Loucy (cell line): Measurements from ENCODE around the gene KRTAP1-5.
"Not testable (repeated sequence)": the region's sequence is repeated elsewhere in the genome, so short reads cannot be mapped to it uniquely, and the experiment has no call there.

Experiments used
- H2AFZ ChIP-seq: fragments of 200-600 bp; sonication (generic); 2 replicates; pipeline ENCODE4 v1.6.0; 2016; ENCODE audit warnings: antibody characterized with exemption, mild to moderate bottlenecking, low read length, moderate library complexity
- H3F3A ChIP-seq: fragments of 200-600 bp; 2 replicates; pipeline ENCODE4 v1.6.0; 2016; ENCODE audit warnings: antibody characterized with exemption, low read depth, mild to moderate bottlenecking
- H3K27me3 ChIP-seq: fragments of 200-600 bp; sonication (generic); 2 replicates; pipeline ENCODE4 v1.6.1; 2014; ENCODE audit warnings: low read length, mild to moderate bottlenecking; ENCODE audit not compliant: insufficient read depth, poor library complexity, severe bottlenecking
- H3K36me3 ChIP-seq: fragments of 200-600 bp; sonication (generic); 2 replicates; pipeline ENCODE4 v1.6.1; 2016; ENCODE audit warnings: low read length; ENCODE audit not compliant: insufficient read depth
- H3K4me1 ChIP-seq: fragments of 200-600 bp; sonication (generic); 2 replicates; pipeline ENCODE4 v1.5.1; 2014; ENCODE audit warnings: low read length, mild to moderate bottlenecking; ENCODE audit not compliant: insufficient read depth, poor library complexity, severe bottlenecking
- H3K4me2 ChIP-seq: fragments of 200-600 bp; sonication (generic); 2 replicates; pipeline ENCODE4 v1.6.0; 2014; ENCODE audit warnings: antibody characterized with exemption, low read length, low read depth, mild to moderate bottlenecking; ENCODE audit not compliant: poor library complexity, severe bottlenecking
- H3K4me3 ChIP-seq: fragments of 200-600 bp; sonication (generic); 2 replicates; pipeline ENCODE4 v1.5.1; 2014; ENCODE audit warnings: low read length, mild to moderate bottlenecking, mixed read lengths; ENCODE audit not compliant: poor library complexity, severe bottlenecking
- H3K79me2 ChIP-seq: fragments of 200-600 bp; sonication (generic); 2 replicates; pipeline ENCODE4 v1.6.1; 2014; ENCODE audit warnings: low read length; ENCODE audit not compliant: insufficient read depth
- H3K9ac ChIP-seq: fragments of 200-600 bp; sonication (generic); 2 replicates; pipeline ENCODE4 v1.6.0; 2014; ENCODE audit warnings: mild to moderate bottlenecking, low read depth, low read length, moderate library complexity; ENCODE audit not compliant: poor library complexity, severe bottlenecking
- H3K9me2 ChIP-seq: fragments of 200-600 bp; sonication (generic); replicated peaks from 2 replicates; pipeline ENCODE4 v1.6.1; 2016; ENCODE audit warnings: low read depth, low read length, mixed read lengths
- H3K9me3 ChIP-seq: fragments of 200-600 bp; sonication (generic); 2 replicates; pipeline ENCODE4 v1.6.1; 2014; ENCODE audit warnings: mild to moderate bottlenecking, antibody characterized with exemption, low read length, low read depth; ENCODE audit not compliant: insufficient read depth
- H4K20me1 ChIP-seq: fragments of 200-600 bp; sonication (generic); 2 replicates; pipeline ENCODE4 v1.6.0; 2014; ENCODE audit warnings: antibody characterized with exemption, low read length, mild to moderate bottlenecking; ENCODE audit not compliant: insufficient read depth, poor library complexity, severe bottlenecking
- CTCF ChIP-seq: fragments of 200-600 bp; sonication (generic); conservative IDR thresholded peaks from 2 replicates; pipeline ENCODE4 v1.5.1; 2014; ENCODE audit warnings: mild to moderate bottlenecking, antibody characterized with exemption, low read length
- EZH2phosphoT487 ChIP-seq: fragments of 200-600 bp; IDR thresholded peaks from 2 replicates; pipeline ENCODE4 v1.6.1; 2018; ENCODE audit warnings: antibody characterized with exemption, mild to moderate bottlenecking, moderate library complexity, borderline replicate concordance

The KRTAP1-5 gene

GRCh38 chr17:41048441-41048840, 21.4 kb upstream of the KRTAP1-5 start:
- no peak for TF ChIP-seq CTCF
- no peak for TF ChIP-seq EZH2phosphoT487
- peaks cover 13% of the 10 kb centered on the region for H3K4me1 ChIP-seq
- no peaks in the 10 kb centered on the region for H4K20me1 ChIP-seq
- H3K4me3 ChIP-seq = no peak overlapping the region
- no peak overlapping the region for H2AFZ ChIP-seq
- H3K36me3 ChIP-seq = no peaks in the 10 kb centered on the region
- no peak overlapping the region for H3K9ac ChIP-seq
- H3F3A ChIP-seq = 0 out of 2 replicates have a peak, but pooled peaks cover 6% of the 10 kb centered on the region
- no peak overlapping the region for H3K4me2 ChIP-seq
- H3K9me3 ChIP-seq = no peaks in the 10 kb centered on the region
- H3K27me3 ChIP-seq = no peaks in the 10 kb centered on the region
- no peaks in the 10 kb centered on the region for H3K9me2 ChIP-seq
- H3K79me2 ChIP-seq = no peaks in the 10 kb centered on the region

GRCh38 chr17:41046735-41047465, 19.9 kb upstream of the KRTAP1-5 start, which contains the start of gene KRTAP2-1:
KRTAP2-1 (minus strand) TSS chr17:41047316; CDS start chr17:41047267, 49 bp downstream.
- H2AFZ ChIP-seq, H3K36me3 ChIP-seq, H3K4me1 ChIP-seq, H3K4me3 ChIP-seq, H3K79me2 ChIP-seq, H3K9me2 ChIP-seq, H3K9me3 ChIP-seq, H3K4me2 ChIP-seq, H3K9ac ChIP-seq, H3F3A ChIP-seq, H4K20me1 ChIP-seq: not testable (repeated sequence)
- H3K27me3 ChIP-seq = peaks cover 14% of the 10 kb centered on the region

GRCh38 chr17:41042953-41043352, 15.9 kb upstream of the KRTAP1-5 start:
- TF ChIP-seq CTCF (no peak), EZH2phosphoT487 (no peak)
- no peak overlapping the region for H3K4me3 ChIP-seq
- peaks cover 37% of the 10 kb centered on the region for H3K27me3 ChIP-seq
- H3K4me1 ChIP-seq = peaks cover 5% of the 10 kb centered on the region
- no peaks in the 10 kb centered on the region for H4K20me1 ChIP-seq
- H3K79me2 ChIP-seq = no peaks in the 10 kb centered on the region
- 0 out of 2 replicates have a peak, but pooled peaks cover 6% of the 10 kb centered on the region for H3F3A ChIP-seq
- no peaks in the 10 kb centered on the region for H3K36me3 ChIP-seq
- no peak overlapping the region for H3K4me2 ChIP-seq
- H2AFZ ChIP-seq = no peak overlapping the region
- H3K9me3 ChIP-seq = no peaks in the 10 kb centered on the region
- H3K9ac ChIP-seq = no peak overlapping the region
- no peaks in the 10 kb centered on the region for H3K9me2 ChIP-seq

GRCh38 chr17:41040783-41041571, 14.0 kb upstream of the KRTAP1-5 start, which contains the start of gene KRTAP1-1:
KRTAP1-1 (minus strand) TSS chr17:41041450; CDS start chr17:41041397, 53 bp downstream.
- H2AFZ ChIP-seq, H3F3A ChIP-seq, H3K9ac ChIP-seq, H3K4me2 ChIP-seq, H3K79me2 ChIP-seq, H3K4me3 ChIP-seq, H3K9me3 ChIP-seq, H3K36me3 ChIP-seq, H3K4me1 ChIP-seq, H3K9me2 ChIP-seq, H4K20me1 ChIP-seq: not testable (repeated sequence)
- H3K27me3 ChIP-seq = peaks cover 37% of the 10 kb centered on the region
